NCI-H345 (cell line): ENCODE measurements around the gene ACAA2.
"Not testable (repeated sequence)": the region's sequence is repeated elsewhere in the genome, so short reads cannot be mapped to it uniquely, and the experiment has no call there.

Experiments
- DNase-seq: peaks from one replicate; lab custom pipeline; 2025; lab: John Stamatoyannopoulos, UW

ACAA2 gene

DNA sequence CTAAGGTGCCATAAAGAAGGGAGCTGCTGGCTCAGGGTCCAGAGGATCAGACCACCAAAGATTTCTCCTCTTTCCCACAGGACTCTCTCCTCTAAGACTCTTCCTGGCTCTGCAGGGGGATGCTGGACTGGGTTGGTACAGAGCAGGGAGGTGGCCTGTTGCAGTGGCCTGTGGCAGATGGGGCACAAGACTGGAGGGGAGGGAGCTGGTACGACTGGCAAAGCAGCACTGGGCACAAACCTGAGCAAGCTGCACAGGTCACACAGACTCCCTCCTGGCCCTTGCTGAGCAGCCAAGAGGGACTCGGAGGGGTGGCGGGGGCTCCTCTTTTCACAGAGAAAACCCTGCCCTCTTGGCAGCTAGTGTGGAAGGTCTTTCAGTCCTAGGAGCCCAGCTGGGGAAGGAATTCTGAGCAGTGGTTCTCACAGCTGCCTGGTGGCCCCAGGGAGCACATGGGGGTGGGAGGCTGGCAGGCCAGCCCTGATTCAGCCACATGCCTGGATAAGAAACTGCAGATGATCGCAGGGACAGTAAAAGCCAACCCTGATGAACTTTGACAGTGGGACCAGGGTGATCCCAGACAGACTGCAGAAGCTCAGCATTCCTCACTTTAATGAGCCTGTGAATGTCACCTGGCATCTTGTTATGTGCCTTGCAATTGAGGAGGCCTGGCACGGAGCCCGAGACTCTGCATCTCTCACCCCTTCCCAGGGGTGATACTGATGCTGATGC lies 32.5 kb upstream of the ACAA2 start:
- no peak for DNase-seq

DNA sequence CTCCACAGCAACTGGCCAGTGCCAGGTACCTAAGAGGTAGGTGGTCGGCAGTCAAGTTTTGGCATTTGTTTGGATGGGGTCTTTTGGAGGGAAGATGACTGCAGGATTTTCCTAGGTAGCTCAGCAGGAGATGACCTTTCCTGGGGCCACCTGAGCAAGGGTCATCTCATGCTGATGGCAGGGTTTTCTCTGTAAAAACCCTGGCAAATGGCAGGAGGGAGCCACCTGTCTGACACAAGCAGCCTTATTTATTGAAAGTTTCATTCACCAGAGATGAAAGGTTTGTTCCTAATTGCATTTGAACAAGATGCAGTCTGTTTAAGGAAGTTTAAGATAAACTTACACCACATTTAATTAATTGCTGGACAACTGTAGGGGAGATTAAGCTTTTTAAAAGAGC lies 31.6 kb upstream of the ACAA2 start:
- DNase-seq: no peak

- no peak for DNase-seq
These were observed 30.7 kb upstream of the ACAA2 start for GRCh38 chr18:49843778-49844625.

DNA sequence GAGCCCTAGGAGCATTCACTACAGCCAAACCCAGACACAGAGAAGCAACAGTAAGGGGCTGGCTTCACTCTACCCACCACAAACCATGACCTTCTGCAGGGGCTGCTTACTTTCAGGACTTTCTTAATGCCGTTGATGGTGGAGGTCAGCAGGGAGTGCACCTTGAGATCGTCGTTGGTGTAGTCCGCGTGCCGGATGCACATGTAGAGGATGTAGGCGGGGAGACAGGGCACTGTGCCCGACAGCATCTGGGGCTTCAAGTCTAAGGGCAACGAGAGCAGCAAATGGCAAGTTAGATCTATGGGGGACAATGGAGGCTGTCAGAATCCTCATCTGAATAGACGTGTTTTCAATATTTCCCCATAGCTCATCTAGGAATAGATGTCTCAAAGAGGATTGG lies 29.8 kb upstream of the ACAA2 start:
- DNase-seq: no peak

DNA sequence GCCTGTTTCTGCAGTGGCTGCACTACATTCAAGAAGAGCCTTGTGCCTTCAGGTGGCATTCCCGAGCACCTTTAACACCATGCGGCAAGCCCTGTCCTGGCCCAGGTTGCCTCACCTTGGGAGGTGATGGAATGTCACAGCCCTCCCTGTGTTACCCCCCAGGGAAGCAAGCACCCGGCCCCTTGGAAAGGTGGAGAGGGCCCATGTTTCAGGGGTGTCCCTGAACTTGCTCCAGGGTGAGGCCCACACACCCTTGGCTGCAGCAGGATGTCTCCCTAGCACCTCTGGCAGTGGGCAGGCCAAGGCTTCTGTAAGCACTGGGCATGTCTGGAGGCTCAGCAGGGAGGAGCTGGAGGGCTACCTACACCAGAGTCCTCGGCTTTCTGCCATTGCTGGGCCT lies 29.3 kb upstream of the ACAA2 start:
- no peak for DNase-seq

DNA sequence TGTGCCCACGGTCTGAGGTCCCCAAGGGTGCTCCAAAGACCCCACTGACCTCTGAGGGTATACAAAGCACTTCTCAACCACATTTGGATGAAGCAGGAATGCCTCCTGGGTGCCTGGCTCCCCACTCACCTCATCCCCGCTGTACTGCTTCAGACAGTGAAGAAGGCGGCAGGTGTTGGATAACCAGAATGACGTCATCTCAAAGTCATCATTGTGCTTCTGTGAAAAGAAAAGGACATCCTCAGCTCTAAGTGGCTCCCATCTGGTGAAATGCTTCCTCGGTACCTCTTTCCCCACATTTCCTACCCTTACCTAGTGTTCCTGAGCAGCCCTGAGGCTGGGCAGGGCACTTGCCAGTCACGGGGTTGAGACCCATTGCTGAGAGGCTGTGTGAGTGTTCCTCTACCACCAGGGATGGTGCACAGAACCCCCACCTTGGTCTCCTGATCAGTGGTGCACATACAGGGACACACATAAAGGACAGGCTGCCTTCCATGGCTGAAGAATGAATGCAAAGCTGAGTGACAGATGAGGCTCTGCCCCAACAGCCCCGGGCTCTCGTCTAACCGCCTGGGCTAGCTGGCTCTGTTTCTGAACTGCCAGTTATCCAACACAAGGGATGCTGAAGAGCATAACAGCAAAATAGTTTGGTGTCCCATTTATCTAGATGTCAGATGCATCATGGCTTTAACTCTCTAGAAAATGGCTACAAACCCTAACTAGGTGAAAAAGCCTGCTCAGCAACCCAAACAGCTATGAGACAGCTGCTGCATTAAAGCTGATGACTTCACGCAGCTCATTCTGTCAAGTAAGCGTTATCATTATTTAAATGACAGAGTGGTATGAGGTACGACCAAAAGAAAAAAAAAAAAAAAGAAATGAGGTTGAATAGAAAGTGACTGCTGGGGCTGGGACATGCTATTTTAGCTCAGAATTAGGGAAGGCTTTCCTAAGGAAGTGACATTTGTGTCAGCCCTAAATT lies 28.2 kb upstream of the ACAA2 start:
- DNase-seq: no peak

- DNase-seq: no peak
These were observed 25.7 kb upstream of the ACAA2 start for GRCh38 chr18:49839012-49839411.

- DNase-seq: no peak
These were observed 25.0 kb upstream of the ACAA2 start for GRCh38 chr18:49838381-49838780.

DNA sequence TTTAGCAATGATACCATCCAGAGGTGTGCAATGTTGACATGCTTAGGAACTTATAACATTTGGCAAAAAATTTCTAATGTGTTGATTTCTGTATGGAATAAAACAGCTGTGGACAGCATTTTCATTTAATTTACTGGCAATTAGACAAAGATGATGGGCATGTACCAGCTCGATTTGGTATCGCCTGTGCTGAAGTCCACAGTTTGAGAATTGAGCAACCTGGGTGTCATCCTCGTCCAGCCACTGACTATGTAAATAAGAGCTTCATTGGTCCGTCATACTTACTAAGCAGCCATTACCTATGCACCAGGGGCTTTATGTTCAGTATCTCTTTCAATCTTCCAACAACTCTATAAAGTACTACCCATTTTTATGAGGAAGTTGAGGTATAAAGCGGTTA lies 24.6 kb upstream of the ACAA2 start:
- DNase-seq: no peak

DNA sequence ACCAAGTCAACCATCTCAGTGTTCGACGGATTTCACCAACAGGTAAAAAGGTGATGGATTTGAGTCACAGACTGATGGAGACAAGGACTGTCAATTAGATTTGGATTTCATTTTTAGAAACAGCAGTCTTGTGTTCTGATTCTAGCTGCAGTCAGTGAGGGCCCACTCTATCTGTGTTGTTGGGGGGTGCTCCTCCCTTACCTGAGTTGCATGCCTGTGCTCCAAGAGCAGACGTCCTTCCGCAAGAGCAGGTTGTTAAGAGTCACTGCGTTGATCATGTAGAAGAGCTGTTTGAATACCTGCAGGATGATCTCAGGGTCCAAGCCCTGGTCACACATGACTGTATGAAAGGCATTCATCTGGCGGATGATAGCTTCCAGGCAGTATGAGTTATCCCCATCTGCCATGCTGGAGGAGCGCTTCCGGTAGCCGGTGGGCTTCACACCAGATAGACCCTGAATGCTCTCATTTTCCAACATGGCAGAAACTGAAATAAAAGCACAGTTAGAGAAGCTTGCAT lies 24.0 kb upstream of the ACAA2 start:
- not testable (repeated sequence) for DNase-seq

- DNase-seq: no peak
These were observed 22.1 kb upstream of the ACAA2 start for GRCh38 chr18:49835405-49835804.

- no peak for DNase-seq
These were observed 20.9 kb upstream of the ACAA2 start for GRCh38 chr18:49834258-49834657.

GRCh38 chr18:49833814-49834213 lies 20.5 kb upstream of the ACAA2 start:
- DNase-seq: no peak

GRCh38 chr18:49832221-49832647 lies 18.9 kb upstream of the ACAA2 start:
- DNase-seq: no peak

- DNase-seq: no peak
These were observed 14.7 kb upstream of the ACAA2 start for GRCh38 chr18:49827996-49828395.

- no peak for DNase-seq
These were observed 6.7 kb upstream of the ACAA2 start for GRCh38 chr18:49819823-49820671.

DNA sequence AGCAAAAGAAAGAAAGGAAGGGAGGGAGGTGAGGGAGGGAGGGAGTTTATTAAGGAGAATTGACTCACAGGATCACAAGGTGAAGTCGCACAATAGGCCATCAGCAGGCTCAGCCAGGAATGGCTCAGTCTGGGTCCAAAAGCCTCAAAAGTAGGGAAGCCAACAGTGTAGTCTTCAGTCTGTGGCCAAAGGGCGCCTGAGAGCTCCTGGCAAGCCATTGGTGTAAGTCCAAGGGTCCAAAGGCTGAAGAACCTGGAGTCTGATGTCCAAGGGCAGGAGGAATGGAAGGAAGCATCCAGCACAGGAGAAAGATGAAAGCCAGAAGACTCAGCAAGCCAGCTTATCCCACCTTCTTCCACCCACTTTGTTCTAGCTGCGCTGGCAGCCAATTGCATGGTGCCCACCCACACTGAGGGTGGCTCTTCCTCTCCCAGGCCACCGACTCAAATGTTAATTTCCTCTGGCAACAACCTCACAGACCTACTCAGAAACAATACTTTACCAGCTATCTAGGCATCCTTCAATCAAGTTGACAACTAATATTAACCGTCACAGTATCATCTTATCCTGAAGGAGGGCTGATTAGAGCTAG lies 5.8 kb upstream of the ACAA2 start:
- DNase-seq: no peak

GRCh38 chr18:49817947-49818346 lies 4.6 kb upstream of the ACAA2 start:
- DNase-seq: no peak

GRCh38 chr18:49815927-49816326 lies 2.6 kb upstream of the ACAA2 start:
- no peak for DNase-seq

GRCh38 chr18:49814147-49814499 lies 790 bp upstream of the ACAA2 start:
- DNase-seq: peak; percentile 53

- DNase-seq: peak; percentile 40
These were observed 339 bp downstream of the ACAA2 start for GRCh38 chr18:49813069-49813318.
